Measurements from ENCODE around the gene VPS37B. TPM values are rescaled to one million over a fixed set of nuclear protein-coding genes. Genes with fewer than 3 reads are reported as not detected.

The VPS37B gene
- total RNA-seq, 4 donors from 2014 or later: 46.6 to 126 (median 104) TPM

DNA sequence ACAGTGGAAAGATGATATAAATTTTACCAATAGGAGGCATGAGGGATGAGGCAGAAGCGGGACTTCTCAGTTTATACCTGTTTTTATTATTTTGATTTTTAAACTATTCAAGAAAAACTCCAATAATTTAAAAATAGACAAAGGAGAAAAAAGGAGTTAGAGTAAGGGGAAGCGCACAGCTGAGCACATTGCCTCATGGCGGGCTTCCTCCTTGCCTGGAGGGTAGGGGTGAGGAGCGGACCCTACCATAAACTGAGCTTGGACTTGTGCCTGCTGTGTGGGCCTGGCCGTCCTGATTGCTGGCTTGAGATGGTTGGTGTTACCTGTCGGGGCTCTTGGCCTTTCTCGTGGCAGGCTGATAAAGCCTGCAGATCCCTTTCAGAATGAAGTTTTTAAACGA lies 75.8 kb downstream of the VPS37B start:
- in situ Hi-C loops (cut with MboI; ENCODE audit: low pct_ligation_motif_present in 1 of 4, low pct_unique_long_range_greater_than_20kb in 1 of 4, low sequenced_read_pairs in 3 of 4): no loop called here
- Histone ChIP-seq H3K36me3 (no peaks in the 10 kb centered on the region), H3K27ac (no peak overlapping the region), H3K27me3 (no peaks in the 10 kb centered on the region), H3K4me3 (no peak overlapping the region), H3K4me1 (no peaks in the 10 kb centered on the region), H3K9me3 (no peaks in the 10 kb centered on the region)
- DNase-seq: no peak
- intact Hi-C loops (cut with DNase I; ENCODE audit: low total_unique reads): no loop called here
- 86% methylated on average over 4 to 8 of the region's 8 CpGs for WGBS, 2 donors (ENCODE audit: low coverage in 1 of 2)
- TF ChIP-seq EP300 (IDR thresholded peaks at IDR 0.05; ENCODE audit: low read depth): no peak
- TF ChIP-seq POLR2A (IDR thresholded peaks at IDR 0.05): no peak
- no peak for TF ChIP-seq POLR2AphosphoS5 (IDR thresholded peaks at IDR 0.05)
- TF ChIP-seq, protein P1, sequence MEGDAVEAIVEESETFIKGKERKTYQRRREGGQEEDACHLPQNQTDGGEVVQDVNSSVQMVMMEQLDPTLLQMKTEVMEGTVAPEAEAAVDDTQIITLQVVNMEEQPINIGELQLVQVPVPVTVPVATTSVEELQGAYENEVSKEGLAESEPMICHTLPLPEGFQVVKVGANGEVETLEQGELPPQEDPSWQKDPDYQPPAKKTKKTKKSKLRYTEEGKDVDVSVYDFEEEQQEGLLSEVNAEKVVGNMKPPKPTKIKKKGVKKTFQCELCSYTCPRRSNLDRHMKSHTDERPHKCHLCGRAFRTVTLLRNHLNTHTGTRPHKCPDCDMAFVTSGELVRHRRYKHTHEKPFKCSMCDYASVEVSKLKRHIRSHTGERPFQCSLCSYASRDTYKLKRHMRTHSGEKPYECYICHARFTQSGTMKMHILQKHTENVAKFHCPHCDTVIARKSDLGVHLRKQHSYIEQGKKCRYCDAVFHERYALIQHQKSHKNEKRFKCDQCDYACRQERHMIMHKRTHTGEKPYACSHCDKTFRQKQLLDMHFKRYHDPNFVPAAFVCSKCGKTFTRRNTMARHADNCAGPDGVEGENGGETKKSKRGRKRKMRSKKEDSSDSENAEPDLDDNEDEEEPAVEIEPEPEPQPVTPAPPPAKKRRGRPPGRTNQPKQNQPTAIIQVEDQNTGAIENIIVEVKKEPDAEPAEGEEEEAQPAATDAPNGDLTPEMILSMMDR (IDR thresholded peaks at IDR 0.05): no peak

- H3K4me1 ChIP-seq: no peaks in the 10 kb centered on the region
- H3K9me3 ChIP-seq: no peaks in the 10 kb centered on the region
- in situ Hi-C loops (cut with MboI; ENCODE audit: low pct_ligation_motif_present in 1 of 4, low pct_unique_long_range_greater_than_20kb in 1 of 4, low sequenced_read_pairs in 3 of 4): no loop called here
- H3K27ac ChIP-seq: no peak overlapping the region
- DNase-seq: no peak
- 45 to 49% methylated on average over 7 to 10 of the region's 10 CpGs for whole genome bisulfite sequencing, 2 donors (ENCODE audit: low coverage in 1 of 2)
- TF ChIP-seq POLR2AphosphoS5 (IDR thresholded peaks at IDR 0.05) (no peak), EP300 (IDR thresholded peaks at IDR 0.05; ENCODE audit: low read depth) (no peak), POLR2A (IDR thresholded peaks at IDR 0.05) (no peak)
- TF ChIP-seq, protein P1 (IDR thresholded peaks at IDR 0.05): no peak
- intact Hi-C loops (cut with DNase I; ENCODE audit: low total_unique reads): no loop called here
- H3K4me3 ChIP-seq: no peak overlapping the region
- H3K27me3 ChIP-seq: no peaks in the 10 kb centered on the region
- H3K36me3 ChIP-seq: no peaks in the 10 kb centered on the region
Observed at GRCh38 chr12:122819209-122819785, 76.6 kb downstream of the VPS37B start.

Other genes starting within 250 kb of the VPS37B start
- gene HCAR2, start 192.8 kb downstream of the VPS37B start, total RNA-seq: under 1 TPM in 1 of 4 donors, not detected in 3; 0.27 TPM
- gene HCAR3, start 179.3 kb downstream of the VPS37B start, total RNA-seq: not detected
- under 1 TPM in 1 of 4 donors, not detected in 3; 0.16 TPM for gene HCAR1, start 165.3 kb downstream of the VPS37B start, total RNA-seq
- gene DENR, start 143.3 kb downstream of the VPS37B start, total RNA-seq: 10 to 100 TPM in 3 of 4 donors, 1 to 10 TPM in 1; 3.6 to 31.6 (median 23.5) TPM
- under 1 TPM in 2 of 4 donors, not detected in 2; 0.16 to 0.55 TPM for gene CCDC62, start 121.6 kb downstream of the VPS37B start, total RNA-seq
- 100 to 1,000 TPM in 2 of 4 donors, 10 to 100 TPM in 2; 72.4 to 459 (median 146) TPM for gene HIP1R, start 60.7 kb downstream of the VPS37B start, total RNA-seq
- 10 to 100 TPM in 1 of 4 donors, 1 to 10 TPM in 2, under 1 TPM in 1; 0.40 to 15.3 (median 9.2) TPM for gene ABCB9, start 70.3 kb upstream of the VPS37B start, total RNA-seq
- gene OGFOD2, start 79.1 kb upstream of the VPS37B start, total RNA-seq: 10 to 100 TPM; 12.0 to 36.0 (median 18.4) TPM
- gene ARL6IP4, start 84.6 kb upstream of the VPS37B start, total RNA-seq: 100 to 1,000 TPM in 3 of 4 donors, 10 to 100 TPM in 1; 77.4 to 225 (median 184) TPM

Measured in transverse colon (tissue), 4 donors.